Activated CD8-positive, alpha-beta memory T cell treated with anti-CD3 and anti-CD28 coated beads for 24 hours (primary cell): ENCODE measurements around the gene RASGRF2.

Experiments used
- DNase-seq: peaks from one replicate; pipeline ENCODE4 v3.0.0-alpha.2; 2020

Gene RASGRF2

DNA sequence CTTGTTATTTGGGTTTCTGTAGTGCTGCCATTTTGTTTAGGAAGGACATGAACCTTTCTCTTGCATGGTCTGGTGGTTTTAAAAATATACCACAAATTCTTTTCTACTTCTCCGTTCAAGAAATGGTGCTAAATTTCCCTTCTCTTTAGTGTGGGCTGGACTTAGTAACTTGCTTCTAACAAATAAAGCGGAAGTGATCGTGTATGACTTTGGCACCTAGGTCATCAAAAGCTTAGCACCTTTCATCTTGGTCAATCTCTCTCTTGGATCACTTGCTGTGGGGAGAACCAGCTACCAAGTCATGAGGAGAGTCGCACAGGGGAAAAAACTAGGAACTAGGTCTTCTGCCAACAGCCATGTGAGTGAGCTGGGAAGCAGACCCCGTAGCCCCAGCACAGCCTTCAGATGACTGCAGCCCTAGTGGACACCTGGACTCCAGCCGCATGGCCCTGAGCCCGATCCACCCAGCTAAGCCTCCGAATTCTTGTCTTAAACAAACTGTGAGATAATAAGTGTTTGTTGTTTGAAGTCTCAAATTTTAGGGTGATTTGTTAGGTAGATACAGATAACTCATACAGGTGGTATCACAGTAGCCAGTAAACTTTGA is 185.3 kb downstream of the RASGRF2 start:
- DNase-seq = no peak

DNA sequence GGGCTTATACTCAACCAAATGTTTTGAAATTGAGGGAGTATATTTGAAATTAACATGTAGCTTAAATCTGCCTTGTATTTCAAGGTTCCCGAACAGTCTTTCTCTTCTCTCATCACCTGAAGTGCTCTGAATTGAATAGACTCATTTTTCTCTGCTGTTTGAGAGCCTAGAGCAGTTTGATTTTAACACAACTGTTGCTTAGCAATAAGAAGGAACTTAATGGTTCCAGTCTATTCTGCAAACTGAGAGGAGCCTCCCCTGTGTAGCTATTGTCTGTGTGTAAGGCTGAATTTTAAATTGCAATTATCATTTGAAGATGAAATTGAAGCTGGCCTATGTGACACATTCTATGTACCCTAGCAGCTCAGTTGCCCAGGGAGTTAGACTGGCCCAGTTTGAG is 185.9 kb downstream of the RASGRF2 start:
- no peak for DNase-seq

DNA sequence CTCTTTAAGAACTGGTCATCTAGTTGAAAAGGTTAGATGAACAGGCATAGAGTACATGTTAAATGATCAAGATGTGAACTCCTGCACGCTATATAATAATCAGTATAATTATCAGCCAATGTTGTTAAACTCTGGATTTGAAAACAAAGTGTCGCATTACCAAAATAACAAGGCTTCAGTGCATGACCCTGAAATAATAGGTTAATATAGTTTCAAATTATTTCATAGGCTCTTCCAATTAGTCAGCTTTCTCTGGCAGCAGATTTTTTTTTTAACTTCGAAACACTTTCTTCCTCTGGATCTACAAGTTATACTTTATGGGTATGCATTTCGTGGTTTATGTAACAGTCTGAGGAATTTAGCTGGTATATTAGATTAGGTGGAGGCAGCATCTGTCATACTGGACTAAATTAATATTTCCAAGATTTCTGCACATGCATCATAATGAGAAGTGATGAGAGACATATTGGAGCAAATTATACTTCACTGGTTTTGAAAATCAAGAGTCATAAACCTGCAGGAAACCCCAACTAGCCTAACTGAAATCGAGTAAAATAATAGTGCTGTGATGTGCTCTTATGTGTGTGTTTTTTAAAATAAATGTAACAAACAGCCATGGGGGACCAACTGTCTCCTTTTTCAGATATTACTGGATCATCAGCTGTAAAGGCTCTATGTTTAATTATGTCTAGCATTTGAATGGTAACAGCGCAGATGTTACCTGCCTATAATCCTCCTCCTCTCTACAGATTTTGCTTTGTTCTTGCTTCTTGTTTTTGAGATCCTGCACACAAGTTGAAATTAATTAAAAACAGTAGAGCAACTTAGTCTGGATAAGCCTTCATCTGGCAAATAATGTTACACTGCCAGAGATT is 187.1 kb downstream of the RASGRF2 start:
- no peak for DNase-seq

DNA sequence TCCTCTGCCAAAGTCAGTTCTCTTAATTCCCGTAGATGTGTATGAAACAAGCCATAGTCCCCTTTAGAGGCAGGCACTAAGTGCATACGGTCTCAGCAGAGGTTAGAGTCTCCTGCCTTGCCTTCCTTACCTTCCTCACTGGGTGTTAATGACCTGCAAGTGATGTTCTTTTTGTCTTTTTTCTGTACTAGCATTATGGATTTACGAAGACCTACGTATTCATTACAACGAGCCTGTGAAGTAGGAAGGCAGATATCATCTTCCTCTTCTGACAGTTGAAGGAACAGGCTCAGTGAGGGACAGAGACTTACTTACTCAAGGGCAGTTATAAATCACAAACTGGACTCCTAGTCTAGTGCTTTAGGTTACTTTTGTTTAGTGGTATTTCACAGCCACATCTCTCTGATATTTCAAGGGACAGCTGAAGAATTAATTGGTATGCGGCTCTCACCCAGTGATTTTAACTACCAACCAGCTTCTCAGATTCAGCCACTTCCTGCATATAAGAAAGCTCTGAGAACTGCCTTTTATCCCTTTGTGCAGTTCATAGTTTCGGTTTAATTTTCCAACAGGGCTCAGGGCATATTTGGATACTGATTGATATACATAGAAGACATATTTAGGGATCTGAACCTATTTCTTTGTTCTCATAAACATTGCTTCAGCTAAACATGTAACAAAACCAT is 187.9 kb downstream of the RASGRF2 start:
- DNase-seq = no peak

DNA sequence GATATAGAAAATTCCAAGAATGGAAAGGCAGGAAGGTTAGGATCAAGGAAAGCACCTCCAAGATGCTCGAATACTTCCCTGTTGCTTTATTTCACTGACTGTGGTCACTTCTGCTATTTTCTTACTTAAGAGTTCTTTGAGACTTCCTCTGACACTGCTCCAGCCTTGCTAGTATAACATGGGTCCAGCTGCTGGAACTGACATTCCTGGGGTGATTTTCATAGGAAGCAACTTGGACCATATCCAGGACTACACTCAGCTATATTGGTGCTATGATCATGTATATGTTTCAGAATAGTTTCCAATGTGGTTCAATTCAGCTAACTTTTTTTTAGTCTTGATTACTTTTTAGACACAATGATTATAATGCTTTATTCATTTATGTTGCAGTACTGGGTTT is 191.4 kb downstream of the RASGRF2 start:
- DNase-seq = no peak

DNA sequence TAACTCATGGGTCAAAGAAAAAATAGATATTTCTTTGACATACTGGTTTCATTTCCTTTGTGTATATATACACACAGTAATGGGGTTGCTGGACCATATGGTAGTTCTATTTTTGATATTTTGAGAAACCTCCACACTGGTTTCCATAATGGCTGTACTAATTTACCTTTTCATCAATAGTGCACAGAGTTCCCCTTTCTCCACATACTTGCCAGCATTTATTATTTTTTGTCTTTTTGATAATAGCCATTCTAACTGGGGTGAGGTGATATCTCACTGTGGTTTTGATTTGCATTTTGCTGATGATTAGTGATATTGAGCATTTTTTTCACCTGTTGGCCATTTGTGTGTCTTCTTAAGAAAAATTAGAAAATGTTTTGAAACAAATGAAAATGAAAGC is 194.6 kb downstream of the RASGRF2 start:
- no peak for DNase-seq

DNA sequence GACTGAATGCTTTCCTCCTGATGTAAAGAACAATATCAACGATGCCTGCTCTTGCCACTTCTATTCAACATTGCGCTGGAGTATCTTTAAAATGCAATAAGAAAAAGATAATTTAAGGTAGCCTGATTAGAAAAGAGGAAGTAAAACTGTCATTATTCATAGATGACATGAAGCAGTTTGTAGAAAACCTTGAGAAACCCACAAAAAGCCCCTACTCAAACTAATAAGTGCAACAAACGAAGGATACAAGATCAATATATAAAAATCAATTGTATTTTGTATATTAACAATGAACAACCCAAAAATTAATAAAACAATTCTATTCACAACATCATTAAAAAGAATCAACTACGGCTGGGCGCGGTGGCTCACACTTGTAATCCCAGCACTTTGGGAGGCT is 196.6 kb downstream of the RASGRF2 start:
- no peak for DNase-seq

DNA sequence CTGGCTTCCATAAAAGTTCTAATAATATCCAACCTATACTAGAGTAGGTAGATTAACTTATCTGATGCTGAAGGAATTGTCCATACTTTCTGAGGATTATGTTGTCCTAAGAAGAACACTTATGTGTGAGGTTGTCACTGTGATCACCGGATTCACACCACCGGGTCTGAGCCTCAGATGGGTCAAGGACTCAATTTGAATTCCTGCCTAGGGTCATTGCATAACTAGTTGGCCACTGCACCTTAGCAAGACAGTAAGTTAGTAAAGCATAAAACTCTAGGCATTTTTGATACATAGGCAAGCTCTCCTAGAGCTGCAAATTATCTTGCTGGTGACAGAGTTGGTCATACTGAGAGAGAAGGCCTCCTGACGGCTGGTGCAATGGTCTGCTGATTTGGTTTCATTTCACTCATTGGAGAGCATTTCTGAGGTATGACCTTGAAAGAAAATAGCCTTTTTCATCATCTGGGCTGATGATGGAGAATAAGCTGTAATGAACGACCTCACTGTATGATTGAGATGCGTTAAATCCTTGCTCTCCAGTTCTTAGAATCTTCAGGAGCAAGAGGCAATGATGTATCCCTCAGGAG is 200.9 kb downstream of the RASGRF2 start:
- no peak for DNase-seq

DNA sequence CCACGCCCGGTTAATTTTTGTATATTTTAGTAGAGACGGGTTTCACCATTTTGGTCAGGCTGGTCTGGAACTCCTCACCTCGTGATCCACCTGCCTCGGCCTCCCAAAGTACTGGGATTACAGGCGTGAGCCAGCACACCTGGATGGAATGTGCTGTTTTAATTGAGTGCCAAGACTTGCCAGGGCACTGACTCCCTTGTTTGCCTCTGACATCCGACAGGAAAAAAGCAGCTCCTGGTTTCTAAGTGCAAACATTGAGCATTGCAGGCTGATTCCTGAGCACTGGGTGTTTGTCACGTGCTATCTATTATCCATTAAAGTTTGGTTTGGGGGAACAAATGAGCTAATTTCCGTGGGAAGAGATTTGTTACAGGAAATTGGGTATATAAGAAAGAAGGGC is 202.3 kb downstream of the RASGRF2 start:
- DNase-seq = no peak

DNA sequence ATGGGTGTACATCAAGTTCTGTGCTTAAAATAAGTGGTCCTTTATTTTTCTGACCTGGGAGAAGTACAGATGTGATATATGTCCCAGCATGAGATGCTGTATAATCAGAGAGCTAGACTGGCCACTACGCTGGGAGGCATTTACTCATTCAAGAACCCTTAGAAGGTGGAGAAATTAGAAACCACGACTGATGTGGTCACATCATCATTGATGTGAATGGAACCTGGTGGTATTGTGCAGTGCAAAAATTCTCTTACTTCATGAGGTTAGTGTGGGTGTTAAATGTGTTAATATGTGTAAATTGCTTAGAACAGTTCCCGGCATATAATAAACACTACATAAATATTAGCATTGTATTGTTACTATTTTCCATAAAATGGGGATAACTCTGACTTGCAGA is 203.5 kb downstream of the RASGRF2 start:
- no peak for DNase-seq

DNA sequence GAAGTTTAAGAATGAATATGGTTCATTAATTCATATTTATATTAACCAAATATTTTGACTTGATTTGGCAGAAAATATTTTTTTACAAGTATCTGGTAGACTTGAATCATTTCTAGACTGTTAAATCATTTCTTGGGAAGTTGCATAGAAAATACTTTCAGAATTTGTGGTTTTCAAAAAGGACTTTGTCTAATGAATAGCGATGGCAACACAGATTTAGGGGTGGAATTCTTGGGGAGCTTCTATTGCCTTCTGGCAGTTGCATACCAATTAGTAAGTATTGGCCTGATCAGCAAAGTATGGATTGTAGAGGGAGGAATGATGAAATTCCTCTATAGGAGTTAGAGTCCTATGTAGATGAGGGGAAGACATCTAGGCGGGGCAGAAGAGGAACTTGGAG is 204.3 kb downstream of the RASGRF2 start:
- DNase-seq = no peak

DNA sequence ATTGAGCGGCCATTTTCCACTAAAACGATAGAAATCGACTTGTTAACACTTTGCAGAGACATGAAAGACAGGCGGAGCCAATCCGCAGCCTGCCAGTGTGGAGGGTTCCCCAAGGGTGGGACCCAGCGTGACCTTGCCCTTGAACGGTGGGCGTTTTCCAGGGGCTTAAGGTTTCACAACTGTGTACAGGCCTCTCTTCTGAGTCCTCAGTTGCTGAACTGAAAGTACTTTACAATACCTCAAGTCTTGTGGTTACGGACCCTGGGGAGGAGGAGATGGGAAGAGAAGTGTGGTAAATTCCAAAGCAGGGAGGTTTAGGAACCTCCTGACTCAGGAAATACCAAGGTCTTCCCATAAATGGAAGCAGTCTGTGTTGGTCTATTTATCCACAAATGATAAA is 204.8 kb downstream of the RASGRF2 start:
- no peak for DNase-seq

DNA sequence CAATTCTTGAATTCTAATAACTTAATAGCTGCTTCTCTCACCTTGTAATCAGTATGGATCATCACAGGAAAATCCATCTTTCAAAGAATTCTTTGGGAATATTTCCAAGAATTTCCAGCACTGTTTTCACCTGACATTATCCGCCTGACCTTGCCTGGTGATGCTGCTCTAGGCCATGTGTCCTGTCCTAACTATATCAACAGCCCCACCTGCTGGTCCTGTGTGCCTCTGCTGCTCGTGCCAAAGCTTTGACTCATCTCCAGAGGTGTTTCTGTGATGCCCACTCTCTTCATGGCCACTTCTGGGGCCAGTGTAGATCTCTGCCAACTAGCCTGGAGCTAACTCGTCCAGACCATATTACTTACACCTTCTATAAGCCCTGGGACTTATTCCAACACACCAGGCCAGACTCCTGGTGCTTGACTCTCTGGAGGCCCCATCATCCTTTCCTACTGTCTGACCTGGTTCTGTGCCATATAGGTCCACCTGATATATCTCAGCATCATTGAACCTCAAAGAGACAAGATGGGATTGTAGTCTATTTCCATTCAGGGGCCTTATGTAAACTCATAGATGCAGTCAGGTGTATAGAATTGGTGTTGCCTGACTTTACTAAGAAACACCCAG is 205.4 kb downstream of the RASGRF2 start:
- DNase-seq = peak; percentile 78

DNA sequence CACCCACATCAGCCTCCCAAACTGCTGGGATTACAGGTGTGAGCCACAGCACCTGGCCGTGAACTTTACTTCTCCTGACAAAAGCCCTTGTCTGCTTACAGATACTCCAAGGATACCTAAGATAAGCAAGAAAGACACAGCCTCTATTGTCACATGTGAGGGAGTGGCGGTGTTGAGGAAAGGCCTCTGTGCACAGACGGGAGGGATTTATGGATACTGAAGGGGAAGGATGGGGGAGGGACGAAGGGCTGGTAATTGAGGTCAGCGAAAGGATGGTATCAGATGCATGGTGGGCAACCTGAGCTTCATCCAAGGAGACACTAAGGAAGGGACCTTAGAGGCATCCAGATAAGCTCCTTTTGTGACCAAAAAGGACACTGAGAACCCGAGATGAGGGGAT is 206.3 kb downstream of the RASGRF2 start:
- DNase-seq = no peak

DNA sequence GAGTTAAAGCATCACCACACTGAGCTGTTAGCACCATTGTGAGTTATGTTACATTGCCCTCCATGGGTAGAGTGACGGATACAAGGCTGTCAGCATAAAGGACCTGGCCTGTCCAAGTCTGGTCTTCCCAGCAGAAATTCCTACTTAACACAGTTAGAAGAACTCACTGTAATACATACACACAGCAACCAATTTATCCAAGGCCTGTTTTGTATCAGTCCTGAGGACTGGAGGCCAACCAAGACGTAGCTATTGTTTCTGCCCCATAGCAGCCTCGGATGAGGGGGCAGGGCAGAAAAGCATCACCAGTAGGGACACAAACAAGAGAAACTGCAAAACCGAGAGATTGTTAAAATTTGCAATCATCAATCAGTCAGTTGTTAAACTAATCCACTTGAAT is 206.9 kb downstream of the RASGRF2 start:
- DNase-seq = no peak

DNA sequence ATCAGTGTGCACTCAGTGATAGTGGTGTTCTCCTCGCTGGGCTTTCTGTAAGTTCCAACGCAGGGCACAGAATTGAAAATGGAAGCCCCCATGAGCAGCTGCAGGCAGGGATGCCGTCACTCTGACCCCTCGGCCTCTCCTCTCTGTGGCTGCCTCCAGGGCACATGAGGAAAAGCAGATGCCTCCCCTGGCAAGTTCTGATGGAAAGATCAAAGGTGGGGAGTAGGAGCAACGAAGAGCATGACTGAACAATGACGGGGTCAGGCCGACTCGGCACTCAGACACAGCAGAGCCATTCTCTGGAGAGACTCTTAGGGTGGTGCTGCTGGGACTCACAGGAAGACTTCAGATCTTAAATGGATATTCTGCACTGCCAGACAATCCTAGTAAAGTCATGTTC is 207.4 kb downstream of the RASGRF2 start:
- no peak for DNase-seq

DNA sequence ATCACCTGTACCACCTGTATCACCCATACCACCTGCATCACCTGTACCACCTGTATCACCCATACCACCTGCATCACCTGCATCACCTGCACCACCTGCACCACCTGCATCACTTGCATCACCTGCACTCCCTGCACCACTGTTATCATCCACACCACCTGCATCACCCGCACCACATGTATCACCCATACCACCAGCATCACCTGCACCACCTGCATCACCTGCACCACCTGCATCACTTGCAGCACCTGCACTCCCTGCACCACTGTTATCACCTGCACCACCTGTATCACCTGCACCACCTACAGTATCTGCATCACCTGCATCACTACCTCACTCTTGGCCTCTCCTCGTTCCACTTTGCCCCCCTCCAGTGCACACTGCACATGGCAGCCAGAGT is 209.8 kb downstream of the RASGRF2 start:
- no peak for DNase-seq

DNA sequence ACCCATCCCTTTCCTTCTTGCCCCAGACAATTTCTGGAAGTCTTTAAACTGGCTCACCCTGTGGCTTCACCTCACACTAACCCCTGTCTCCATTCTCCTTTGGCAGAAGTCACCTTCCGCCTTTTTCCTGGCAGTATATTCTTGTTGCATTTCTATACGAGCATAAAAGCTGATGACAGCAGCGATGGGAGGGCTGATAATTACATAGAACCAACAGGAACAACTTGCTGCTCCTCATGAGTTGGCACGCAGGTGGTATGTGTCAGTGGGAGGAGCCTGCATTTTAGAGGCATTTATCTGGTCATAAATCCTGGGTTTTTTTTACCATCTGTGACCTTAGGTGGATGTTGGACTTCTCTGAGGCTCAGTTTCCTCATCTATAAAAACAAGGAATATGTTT is 211.6 kb downstream of the RASGRF2 start:
- DNase-seq = no peak

DNA sequence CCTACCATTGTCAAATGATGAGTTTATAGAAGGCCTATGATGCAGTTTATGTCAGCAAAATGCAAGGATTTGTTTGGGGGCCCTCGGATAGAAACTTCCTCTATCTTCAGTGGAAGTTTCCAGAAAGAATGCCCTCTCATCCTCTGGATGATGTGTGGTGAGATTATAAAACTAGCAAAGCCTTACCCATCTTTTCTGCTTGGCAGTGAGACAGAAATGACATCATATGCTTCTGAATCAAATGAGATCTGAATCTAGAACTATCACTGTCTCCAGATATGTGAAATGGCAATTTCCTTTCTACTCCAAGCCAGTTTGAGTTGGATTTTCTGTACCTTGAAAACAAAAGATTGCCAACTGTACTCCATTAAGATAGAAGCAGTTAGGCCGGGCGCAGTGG is 212.5 kb downstream of the RASGRF2 start:
- DNase-seq = no peak

DNA sequence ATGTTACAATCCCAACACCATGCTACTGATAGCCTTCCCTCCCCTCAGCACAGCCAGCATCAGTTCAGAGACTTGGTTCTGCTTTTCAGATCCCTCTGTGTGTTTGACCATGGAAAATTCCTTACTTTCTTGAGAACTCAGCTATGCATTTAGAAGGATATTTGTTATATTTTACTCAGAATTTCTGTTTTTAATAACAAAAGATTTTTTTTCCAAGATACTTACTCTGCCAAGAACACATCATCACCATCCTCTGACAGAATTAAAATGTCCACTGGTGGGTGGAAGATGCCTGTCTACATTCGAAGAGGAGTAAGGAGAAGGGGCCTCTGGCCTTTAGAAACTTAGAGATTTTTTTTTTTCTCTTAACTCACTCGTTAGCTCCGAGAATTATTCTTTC is 216.9 kb downstream of the RASGRF2 start:
- no peak for DNase-seq

DNA sequence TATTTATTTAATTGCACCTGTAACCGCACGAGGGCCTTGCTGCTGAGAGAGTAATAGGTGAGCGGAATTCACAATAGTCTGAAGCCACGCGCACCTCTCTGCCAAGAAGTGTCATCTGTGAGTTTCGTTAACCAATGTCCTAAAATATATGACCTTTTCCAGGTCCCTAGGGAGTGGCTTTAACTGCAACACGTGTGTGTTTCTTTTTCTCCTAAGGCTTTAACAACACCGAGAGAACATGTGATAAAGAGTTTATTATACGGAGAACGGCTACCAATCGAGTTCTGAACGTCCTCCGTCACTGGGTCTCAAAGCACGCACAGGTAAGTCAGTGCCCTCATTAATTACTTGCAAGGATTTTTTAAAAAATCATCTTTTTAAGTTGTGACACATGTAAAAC is 219.8 kb downstream of the RASGRF2 start:
- no peak for DNase-seq

DNA sequence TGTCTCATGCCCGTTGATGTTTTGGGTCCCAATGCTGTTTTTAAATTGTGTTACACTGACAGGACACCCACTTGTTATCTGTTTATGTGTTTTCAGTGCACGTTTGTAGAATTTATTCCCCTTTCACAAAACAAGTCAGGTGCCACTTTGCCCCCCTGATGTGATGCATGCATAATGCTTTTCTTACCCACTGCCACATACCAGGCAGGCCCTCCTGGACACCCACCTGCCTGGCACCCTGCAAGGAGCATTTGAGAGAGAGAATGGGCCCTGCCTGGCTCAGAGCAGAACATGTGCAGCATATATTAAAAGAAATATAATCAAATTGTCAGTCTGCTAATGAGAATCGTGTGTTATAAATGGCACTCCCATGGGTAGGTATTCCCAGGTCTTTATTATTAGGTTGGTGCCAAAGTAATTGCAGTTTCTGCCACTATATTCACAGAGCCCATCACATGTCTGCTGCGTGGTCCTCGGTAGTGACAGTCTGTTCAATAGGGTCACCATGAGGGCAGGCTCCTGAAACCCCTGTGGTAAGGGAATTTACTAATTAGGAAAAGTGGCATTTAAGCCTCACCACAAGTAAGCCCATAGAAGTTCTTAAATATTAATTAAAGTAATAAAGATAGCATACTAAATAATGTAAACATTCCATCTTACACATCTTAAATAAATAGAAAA is 220.8 kb downstream of the RASGRF2 start:
- DNase-seq = no peak
